GM18868 (cell line): ENCODE data around the gene TINAGL1.

Source experiments
- ATAC-seq: cut with Tn5 transposase; IDR thresholded peaks from one replicate; pipeline ENCODE4 v1.9.1; 2021; ENCODE audit warnings: mild to moderate bottlenecking, moderate library complexity; ENCODE audit not compliant: unreplicated experiment

TINAGL1 gene

DNA sequence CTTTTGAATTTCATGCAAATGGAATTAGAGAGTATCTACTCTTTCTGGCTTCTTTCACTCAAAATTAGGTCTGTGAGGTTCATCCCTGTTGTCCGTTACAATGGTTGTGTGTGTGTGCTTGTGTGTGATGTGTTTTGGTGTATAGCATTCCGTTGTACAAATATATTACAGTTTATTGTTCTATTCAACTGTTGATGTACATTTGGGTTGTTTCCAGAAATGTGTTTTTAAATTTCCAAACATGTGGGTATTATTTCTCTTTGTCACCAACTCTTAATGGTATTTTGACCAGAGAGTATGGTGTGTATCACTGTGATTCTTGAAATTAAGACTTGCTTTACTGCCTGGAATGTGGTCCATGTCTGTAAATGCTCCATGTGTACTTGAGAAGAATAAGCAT is 24.3 kb downstream of the TINAGL1 start:
- no peak for ATAC-seq

DNA sequence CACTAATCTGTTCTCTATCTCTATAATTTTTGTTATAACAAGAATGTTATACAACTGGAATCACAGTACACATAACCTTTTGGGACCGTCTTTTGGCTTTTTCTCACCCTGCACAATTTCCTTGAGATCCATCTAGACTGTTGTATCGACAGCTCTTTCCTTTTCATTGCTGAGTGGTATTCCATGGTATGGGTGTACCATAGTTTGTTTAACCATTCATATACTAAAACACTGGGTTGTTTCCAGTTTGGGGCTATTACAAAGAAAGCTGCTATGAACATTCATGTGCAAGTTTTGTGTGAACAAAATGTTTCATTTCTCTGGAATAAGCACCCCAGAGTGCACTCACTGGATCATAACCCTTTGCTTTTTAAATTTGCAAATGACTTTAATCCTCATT is 25.8 kb downstream of the TINAGL1 start:
- no peak for ATAC-seq

DNA sequence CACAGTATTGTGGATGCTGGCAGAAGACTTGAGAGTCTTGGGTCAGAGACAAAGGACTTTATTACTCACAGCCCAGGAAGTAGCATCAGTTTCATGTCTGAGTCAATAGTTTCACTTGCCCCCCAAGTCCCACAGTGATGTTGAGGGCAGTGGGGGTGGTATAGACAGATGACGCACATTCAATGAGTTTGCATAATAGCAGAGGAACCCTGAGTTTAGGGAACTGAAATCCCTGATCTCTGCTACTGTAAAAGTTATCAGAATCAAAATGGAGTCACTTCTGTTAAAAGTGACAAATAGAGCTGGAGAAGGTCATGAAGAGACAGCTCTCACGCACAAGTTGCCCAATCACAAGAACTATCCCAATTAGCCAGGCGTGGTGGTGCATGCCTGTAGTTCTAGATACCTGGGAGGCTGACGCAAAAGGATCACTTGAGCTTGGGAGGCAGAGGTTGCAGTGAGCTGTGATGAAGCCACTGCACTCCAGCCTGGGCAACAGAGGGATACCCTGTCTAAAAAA is 29.7 kb downstream of the TINAGL1 start:
- ATAC-seq, result peak; percentile 96

GRCh38 chr1:31607360-31607759 is 31.0 kb downstream of the TINAGL1 start:
- no peak for ATAC-seq

- ATAC-seq, result no peak
These were observed 33.3 kb downstream of the TINAGL1 start for GRCh38 chr1:31609514-31610118.

- no peak for ATAC-seq
These were observed 38.2 kb downstream of the TINAGL1 start for GRCh38 chr1:31614414-31615005.

DNA sequence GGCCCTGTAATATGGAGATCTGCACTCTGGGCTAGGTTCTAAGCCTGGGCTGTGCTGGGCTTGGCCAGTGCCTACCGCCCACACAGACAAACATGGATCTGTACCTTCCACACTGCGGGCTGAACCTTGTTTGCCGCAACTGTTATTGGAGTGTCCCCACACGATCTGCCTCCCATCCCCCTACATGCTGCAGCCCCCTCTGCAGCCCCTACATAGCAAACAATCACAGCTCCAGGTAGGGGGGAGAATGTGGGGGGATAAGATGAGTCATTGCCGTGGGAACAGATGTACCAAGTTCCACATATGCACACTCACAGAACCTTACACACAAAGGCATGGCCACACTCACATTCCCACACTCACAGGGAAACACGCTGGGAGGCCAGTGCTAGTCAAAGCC is 39.1 kb downstream of the TINAGL1 start:
- no peak for ATAC-seq

DNA sequence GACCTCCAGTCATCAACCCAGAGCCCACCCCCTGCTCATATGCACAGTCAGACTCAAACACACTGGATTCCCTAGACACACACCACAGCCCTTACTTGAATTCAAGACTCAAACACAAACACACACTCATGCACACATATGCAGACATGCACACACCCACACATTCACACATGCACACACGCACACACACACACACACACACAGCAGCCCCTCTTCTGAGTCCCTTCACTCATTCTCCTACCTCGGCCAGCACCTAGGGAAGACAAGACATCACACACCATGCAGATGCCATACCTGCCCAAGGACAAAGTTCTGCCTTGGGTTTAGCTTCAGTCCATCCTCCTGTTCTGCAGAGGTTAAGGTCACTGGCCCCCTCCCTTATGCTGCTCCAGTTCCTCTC is 39.6 kb downstream of the TINAGL1 start:
- ATAC-seq, result no peak

- no peak for ATAC-seq
These were observed 41.1 kb downstream of the TINAGL1 start, which contains the start of gene HCRTR1 for GRCh38 chr1:31617218-31617915. TSS of gene HCRTR1 (plus strand) at chr1:31617689. CDS start at chr1:31619193, 1,504 bp downstream.

- no peak for ATAC-seq
These were observed 41.8 kb downstream of the TINAGL1 start for GRCh38 chr1:31617916-31618746.

GRCh38 chr1:31618916-31619846 is 42.9 kb downstream of the TINAGL1 start:
- ATAC-seq, result no peak

GRCh38 chr1:31620631-31621497 is 44.5 kb downstream of the TINAGL1 start:
- no peak for ATAC-seq

GRCh38 chr1:31621498-31621820 is 45.1 kb downstream of the TINAGL1 start:
- ATAC-seq, result no peak

DNA sequence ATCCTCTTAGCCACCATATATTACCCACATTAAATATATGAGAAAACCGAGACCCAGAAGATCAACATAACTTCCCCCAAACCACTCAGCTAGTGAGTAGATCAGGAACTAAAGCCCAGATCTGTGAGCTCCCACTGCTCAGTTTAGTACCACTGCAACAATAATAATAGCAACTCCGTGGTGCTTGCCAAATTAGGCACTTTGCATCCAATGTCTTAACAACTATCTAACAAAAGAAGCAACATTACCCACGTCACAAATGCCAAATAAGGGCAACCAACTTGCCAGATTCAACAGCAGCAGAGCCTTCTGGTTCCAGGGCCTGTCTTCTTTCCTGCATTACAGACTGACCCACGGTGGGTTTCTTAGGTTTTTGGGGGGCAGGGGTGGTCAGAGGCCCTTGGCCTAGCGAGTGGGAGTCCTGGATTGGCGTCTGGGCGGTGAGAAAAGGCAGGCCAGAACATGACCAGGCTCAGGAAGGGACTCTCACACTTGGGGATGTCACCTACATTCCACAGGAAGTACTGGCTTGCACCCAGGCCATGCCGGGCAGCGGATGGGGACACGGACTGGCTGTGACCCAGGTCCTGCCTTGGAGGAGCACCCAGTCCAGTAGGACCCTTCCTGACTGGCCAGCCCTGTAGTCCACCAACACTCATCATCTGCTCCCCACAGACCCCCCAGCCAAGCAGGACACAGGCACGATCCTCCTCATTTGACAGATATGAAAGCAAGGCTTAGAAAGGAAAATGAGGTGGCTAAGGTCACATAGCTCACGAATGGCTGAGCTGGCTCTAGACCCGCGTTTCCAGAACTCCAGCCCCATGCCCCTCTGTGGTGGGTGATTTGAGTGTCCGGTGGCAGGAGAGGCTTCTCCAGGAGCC is 45.8 kb downstream of the TINAGL1 start:
- ATAC-seq, result no peak

- ATAC-seq, result no peak
These were observed 47.0 kb downstream of the TINAGL1 start for GRCh38 chr1:31623365-31623764.

- no peak for ATAC-seq
These were observed 48.0 kb downstream of the TINAGL1 start for GRCh38 chr1:31624309-31624708.

- ATAC-seq, result no peak
These were observed 48.6 kb downstream of the TINAGL1 start for GRCh38 chr1:31624731-31625514.
